ENCODE results near the gene RLN3.
A peak's percentile ranks its signal among the peaks of the same experiment; 100 is the strongest.
"Not testable (repeated sequence)": the region's sequence is repeated elsewhere in the genome, so short reads cannot be mapped to it uniquely, and the experiment has no call there.

The RLN3 gene

GRCh38 chr19:13995017-13995728, 32.8 kb upstream of the RLN3 start:
- peak in 8 of 14 donors; percentile 8 to 91 (median 36) for DNase-seq

GRCh38 chr19:13995878-13996765, 31.8 kb upstream of the RLN3 start:
- no peak for DNase-seq

- peak in 1 of 14 donors; percentile 79 for DNase-seq
Observed at GRCh38 chr19:13996928-13997630, 30.9 kb upstream of the RLN3 start.

GRCh38 chr19:13997631-13997962, 30.4 kb upstream of the RLN3 start:
- DNase-seq: no peak

GRCh38 chr19:13998426-13998825, 29.5 kb upstream of the RLN3 start:
- DNase-seq: no peak

GRCh38 chr19:13999085-13999484, 28.9 kb upstream of the RLN3 start:
- DNase-seq: no peak

- no peak for DNase-seq
Observed at GRCh38 chr19:14000691-14001375, 27.1 kb upstream of the RLN3 start.

GRCh38 chr19:14002571-14003250, 25.2 kb upstream of the RLN3 start:
- DNase-seq: peak in 2 of 14 donors; percentile 8 to 68

GRCh38 chr19:14003251-14004055, 24.5 kb upstream of the RLN3 start:
- DNase-seq: no peak

GRCh38 chr19:14004619-14005348, 23.2 kb upstream of the RLN3 start:
- peak in 12 of 14 donors; percentile 14 to 76 (median 49) for DNase-seq

- DNase-seq: peak in 13 of 14 donors; percentile 25 to 87 (median 69)
Observed at GRCh38 chr19:14005349-14006084, 22.4 kb upstream of the RLN3 start.

- DNase-seq: peak; percentile 87 to 100 (median 99)
Observed at GRCh38 chr19:14006085-14006765, 21.7 kb upstream of the RLN3 start, which contains the start of gene RFX1. Gene RFX1 (minus strand): TSS chr19:14006320. CDS start chr19:13993843, 12,477 bp downstream.

GRCh38 chr19:14006766-14007562, 21.0 kb upstream of the RLN3 start:
- DNase-seq: peak in 2 of 14 donors; percentile 97 to 99

- no peak for DNase-seq
Observed at GRCh38 chr19:14012378-14012915, 15.5 kb upstream of the RLN3 start.

GRCh38 chr19:14015524-14016035, 12.4 kb upstream of the RLN3 start:
- DNase-seq: no peak

GRCh38 chr19:14019100-14019499, 8.8 kb upstream of the RLN3 start:
- no peak for DNase-seq

- DNase-seq: not testable (repeated sequence)
Observed at GRCh38 chr19:14019739-14020138, 8.2 kb upstream of the RLN3 start.
